H1 (cell line): ENCODE results near the gene KRTAP12-4. TPM values are rescaled to one million over a fixed set of nuclear protein-coding genes. Genes with fewer than 3 reads are reported as not detected.

Experiments
- CTCF ChIA-PET: fragments of 300-600 bp; sonication (Branson Sonifier 250); formaldehyde crosslinking; loops from one replicate; lab custom pipeline; 2021; ENCODE audit not compliant: partially characterized antibody; lab: Charles Lee
- POLR2A ChIA-PET: fragments of 300-600 bp; sonication (Branson Sonifier 250); formaldehyde crosslinking; loops from one replicate; lab custom pipeline; 2021; ENCODE audit warnings: inconsistent platforms; ENCODE audit not compliant: partially characterized antibody; lab: Charles Lee
- DNase-seq, 2 experiments: peaks; one replicate each; pipeline versions ENCODE4 v3.0.0 to v3.0.0-alpha.2; 2010 to 2022; ENCODE audit warnings: low spot score in 2 of 2, low read depth in 1 of 2, mixed read lengths in 1 of 2
- FAIRE-seq: peaks from 2 replicates; lab custom pipeline; 2011; peaks lifted over from hg19 to GRCh38; lab: Jason Lieb, UNC
- H2AFZ ChIP-seq: 2 replicates; pipeline ENCODE4 v1.8.1; 2012; ENCODE audit warnings: low read length, inconsistent platforms
- H2AK5ac ChIP-seq: 2 replicates; pipeline ENCODE4 v1.6.1; 2013; ENCODE audit warnings: low read depth, low read length
- H2BK120ac ChIP-seq: replicated peaks from 2 replicates; pipeline ENCODE3; 2013; ENCODE audit warnings: low read depth, low read length, inconsistent platforms
- H2BK12ac ChIP-seq: 2 replicates; pipeline ENCODE4 v1.6.1; 2013; ENCODE audit warnings: low read depth, low read length
- H2BK15ac ChIP-seq: 2 replicates; pipeline ENCODE4 v1.6.1; 2013; ENCODE audit warnings: low read length
- H2BK20ac ChIP-seq: 2 replicates; pipeline ENCODE4 v1.6.1; 2013; ENCODE audit warnings: low read length
- H2BK5ac ChIP-seq: 2 replicates; pipeline ENCODE4 v1.6.1; 2013; ENCODE audit warnings: low read depth, low read length
- H3K14ac ChIP-seq: 2 replicates; pipeline ENCODE4 v1.6.1; 2013; ENCODE audit warnings: inconsistent platforms; ENCODE audit not compliant: insufficient read length
- H3K18ac ChIP-seq: 2 replicates; pipeline ENCODE4 v1.6.1; 2013; ENCODE audit warnings: low read length; ENCODE audit errors: extremely low read depth
- H3K23ac ChIP-seq: 2 replicates; pipeline ENCODE4 v1.6.1; 2013; ENCODE audit warnings: inconsistent platforms; ENCODE audit not compliant: insufficient read length
- H3K23me2 ChIP-seq: 2 replicates; pipeline ENCODE4 v1.6.1; 2013; ENCODE audit warnings: low read depth, low read length
- H3K27ac ChIP-seq: 2 replicates; pipeline ENCODE4 v1.6.1; 2011; ENCODE audit warnings: low read depth, low read length, inconsistent platforms
- H3K27me3 ChIP-seq, 4 experiments: replicated peaks in 1 of 4; 1 replicate in 1 of 4; 2 replicates in 3 of 4; pipeline versions ENCODE4 v1.6.1 to v1.8.1; 2011 to 2013; ENCODE audit warnings: low read length in 3 of 4, mild to moderate bottlenecking in 3 of 4, inconsistent platforms in 2 of 4, mixed read lengths in 2 of 4, moderate library complexity in 1 of 4; ENCODE audit not compliant: control insufficient read depth in 3 of 4, insufficient read depth in 3 of 4; ENCODE audit errors: extremely low read depth in 1 of 4
- H3K36me3 ChIP-seq, 4 experiments: 2 replicates each; pipeline versions ENCODE4 v1.6.1 to v1.8.1; 2011 to 2013; ENCODE audit warnings: mild to moderate bottlenecking in 4 of 4, low read length in 3 of 4, moderate library complexity in 2 of 4, control low read depth in 1 of 4, inconsistent platforms in 1 of 4; ENCODE audit not compliant: insufficient read depth in 4 of 4, control insufficient read depth in 2 of 4
- H3K4ac ChIP-seq: replicated peaks from 2 replicates; pipeline ENCODE3; 2013; ENCODE audit warnings: low read length, low read depth, mixed read lengths, inconsistent platforms; ENCODE audit not compliant: insufficient read length
- H3K4me1 ChIP-seq, 4 experiments: replicated peaks in 1 of 4; 1 replicate in 1 of 4; 2 replicates in 3 of 4; pipeline versions ENCODE4 v1.6.1 to v1.8.1; 2011 to 2013; ENCODE audit warnings: low read length in 3 of 4, inconsistent platforms in 2 of 4, mixed read lengths in 1 of 4; ENCODE audit not compliant: insufficient read depth in 4 of 4, control insufficient read depth in 3 of 4
- H3K4me2 ChIP-seq, 2 experiments: 2 replicates each; pipeline versions ENCODE4 v1.6.1 to v1.8.1; 2011 to 2013; ENCODE audit warnings: low read depth in 2 of 2, low read length in 2 of 2, control low read depth in 1 of 2, inconsistent platforms in 1 of 2, mild to moderate bottlenecking in 1 of 2; ENCODE audit not compliant: insufficient read depth in 1 of 2
- H3K4me3 ChIP-seq, 4 experiments: fragments of 200-600, 300-600 bp in 1 of 4; sonication (generic), shearing (Covaris generic), sonication (Bioruptor Twin) in 1 of 4; 2 replicates each; pipeline versions ENCODE4 v1.5.1 to v1.8.1; 2011 to 2016; ENCODE audit warnings: low read length in 4 of 4, low read depth in 3 of 4, control low read depth in 2 of 4, inconsistent platforms in 2 of 4, mild to moderate bottlenecking in 2 of 4, mixed read lengths in 1 of 4, moderate library complexity in 1 of 4; ENCODE audit not compliant: insufficient read depth in 2 of 4; ENCODE audit errors: extremely low read depth in 1 of 4
- H3K56ac ChIP-seq: replicated peaks from 2 replicates; pipeline ENCODE3; 2013; ENCODE audit warnings: low read depth, mild to moderate bottlenecking, mixed read lengths, low read length, inconsistent platforms; ENCODE audit not compliant: insufficient read length
- H3K79me1 ChIP-seq: 2 replicates; pipeline ENCODE4 v1.6.1; 2013; ENCODE audit warnings: low read depth, low read length, control low read depth
- H3K79me2 ChIP-seq, 2 experiments: 2 replicates each; pipeline versions ENCODE4 v1.6.1 to v1.8.1; 2012 to 2013; ENCODE audit warnings: low read length in 2 of 2, mild to moderate bottlenecking in 2 of 2, inconsistent platforms in 1 of 2; ENCODE audit not compliant: insufficient read depth in 2 of 2, control insufficient read depth in 1 of 2
- H3K9ac ChIP-seq, 4 experiments: replicated peaks in 1 of 4; 1 replicate in 1 of 4; 2 replicates in 3 of 4; pipeline versions ENCODE4 v1.6.1 to v1.8.1; 2011 to 2013; ENCODE audit warnings: low read depth in 3 of 4, low read length in 3 of 4, control low read depth in 2 of 4, mild to moderate bottlenecking in 2 of 4, moderate library complexity in 2 of 4, inconsistent platforms in 1 of 4; ENCODE audit errors: extremely low read depth in 1 of 4
- H3K9me3 ChIP-seq, 2 experiments: 2 replicates each; pipeline versions ENCODE4 v1.6.1 to v1.8.1; 2012 to 2013; ENCODE audit warnings: mild to moderate bottlenecking in 2 of 2, moderate library complexity in 2 of 2, control low read depth in 1 of 2, inconsistent platforms in 1 of 2, low read depth in 1 of 2, low read length in 1 of 2, mixed read lengths in 1 of 2; ENCODE audit not compliant: insufficient read depth in 2 of 2
- H4K20me1 ChIP-seq, 2 experiments: replicated peaks in 1 of 2; 2 replicates each; pipeline versions ENCODE3 to v1.8.1; 2011 to 2013; ENCODE audit warnings: inconsistent platforms in 2 of 2, low read length in 2 of 2, mild to moderate bottlenecking in 1 of 2; ENCODE audit not compliant: insufficient read depth in 2 of 2, control insufficient read depth in 1 of 2
- H4K5ac ChIP-seq: 2 replicates; pipeline ENCODE4 v1.6.1; 2013; ENCODE audit warnings: low read length, low read depth, mixed read lengths, inconsistent platforms; ENCODE audit not compliant: insufficient read length
- H4K8ac ChIP-seq: 2 replicates; pipeline ENCODE4 v1.8.0; 2013; ENCODE audit warnings: mild to moderate bottlenecking, moderate library complexity, low read length, inconsistent platforms; ENCODE audit not compliant: insufficient read depth; ENCODE audit errors: extremely low read depth
- H4K91ac ChIP-seq: replicated peaks from 2 replicates; pipeline ENCODE3; 2013; ENCODE audit warnings: low read length, mixed read lengths, inconsistent platforms; ENCODE audit not compliant: insufficient read length
- CBX5 ChIP-seq: fragments of 300-800, 300-1000 bp; sonication (generic); IDR thresholded peaks from 2 replicates; pipeline ENCODE4 v1.7.1; 2016; ENCODE audit warnings: antibody characterized with exemption, low read length, low read depth
- CEBPB ChIP-seq: IDR thresholded peaks from 2 replicates; pipeline ENCODE4 v1.6.1; 2012; ENCODE audit warnings: low read depth, low read length
- E2F6 ChIP-seq: IDR thresholded peaks from 2 replicates; pipeline ENCODE4 v1.6.1; 2012; ENCODE audit warnings: inconsistent platforms
- FOSL1 ChIP-seq: IDR thresholded peaks from 2 replicates; pipeline ENCODE4 v1.6.1; 2011; ENCODE audit warnings: mild to moderate bottlenecking, low read depth, low read length, moderate library complexity; ENCODE audit not compliant: insufficient read depth
- GTF2F1 ChIP-seq: IDR thresholded peaks from 2 replicates; pipeline ENCODE4 v1.6.1; 2012; ENCODE audit warnings: low read depth, low read length, improper control_type of control experiment, borderline replicate concordance
- KDM5A ChIP-seq: fragments of 200-600 bp; IDR thresholded peaks from 2 replicates; pipeline ENCODE4 v1.7.1; 2012; ENCODE audit warnings: mild to moderate bottlenecking, low read length, inconsistent platforms, mixed read lengths
- MAFK ChIP-seq: IDR thresholded peaks from 2 replicates; pipeline ENCODE4 v1.6.1; 2012; ENCODE audit warnings: low read depth, mild to moderate bottlenecking, improper control_type of control experiment, low read length
- NANOG ChIP-seq: IDR thresholded peaks from 2 replicates; pipeline ENCODE4 v1.6.1; 2011; ENCODE audit warnings: low read length, low read depth, mild to moderate bottlenecking, inconsistent platforms; ENCODE audit not compliant: insufficient read depth, poor library complexity, severe bottlenecking
- POLR2A ChIP-seq, 2 experiments: IDR thresholded peaks; 1 replicate in 1 of 2; 2 replicates in 1 of 2; pipeline ENCODE4 v1.6.1; 2011; ENCODE audit warnings: low read depth in 2 of 2, low read length in 2 of 2, mild to moderate bottlenecking in 2 of 2; ENCODE audit errors: control extremely low read depth in 1 of 2
- RNF2 ChIP-seq: fragments of 200-900, 300-1000 bp; sonication (generic); IDR thresholded peaks from 2 replicates; pipeline ENCODE4 v1.7.1; 2016; ENCODE audit warnings: borderline replicate concordance, low read depth, mild to moderate bottlenecking, antibody characterized with exemption, low read length; ENCODE audit not compliant: poor library complexity, severe bottlenecking; ENCODE audit errors: missing control alignments
- SIN3A ChIP-seq, 2 experiments: IDR thresholded peaks in 1 of 2; conservative IDR thresholded peaks in 1 of 2; 2 replicates each; pipeline ENCODE4 v1.6.1; 2011 to 2012; ENCODE audit warnings: low read length in 2 of 2, improper control_type of control experiment in 1 of 2, low read depth in 1 of 2, mild to moderate bottlenecking in 1 of 2
- TBP ChIP-seq: IDR thresholded peaks from 2 replicates; pipeline ENCODE4 v1.6.1; 2011; ENCODE audit warnings: low read depth, low read length, improper control_type of control experiment
- TEAD4 ChIP-seq: IDR thresholded peaks from 2 replicates; pipeline ENCODE4 v1.6.1; 2012; ENCODE audit warnings: low read depth, low read length, inconsistent platforms, mixed read lengths
- WGBS, 2 experiments: shearing (Covaris generic) in 1 of 2; methylation state at CpG; one replicate each; pipeline versions ENCODE4 v1.1.6 to v1.1.7; 2013 to 2015; ENCODE audit warnings: low lambda C conversion rate in 2 of 2, mixed read lengths in 2 of 2, inconsistent platforms in 1 of 2, low coverage in 1 of 2, missing lambda C conversion rate in 1 of 2; ENCODE audit not compliant: insufficient replicate concordance in 2 of 2, insufficient coverage in 1 of 2, insufficient read length in 1 of 2; ENCODE audit errors: extremely low coverage in 1 of 2, missing lambda C conversion rate in 1 of 2; 5-methylcytosine and 5-hydroxymethylcytosine counted together
- polyA plus RNA-seq, 7 experiments: library from polyadenylated mRNA; depleted of rRNA in 3 of 7; stranded (reverse) in 5 of 7; unstranded in 2 of 7; fragments of >200 nt in 5 of 7; fragments of 200-250 nt in 2 of 7; gene quantifications; 1 replicate in 5 of 7; 2 replicates in 1 of 7; 4 replicates in 1 of 7; pipeline versions ENCODE4 v1.2.1 to v1.2.3, GENCODE V29; 2011 to 2013; ENCODE audit warnings: missing spikeins in 2 of 7, mixed read lengths in 2 of 7
- total RNA-seq: library from RNA; stranded (reverse); fragmentation: NEBNext Ultra II Directional; extraction: Animal tissue kit (Norgen Biotek cat#: 25700); gene quantifications from 2 replicates; pipeline ENCODE4 v1.2.1, GENCODE V29; 2021

Gene KRTAP12-4
- total and polyA plus RNA-seq, 2 of the 8 experiments (the other 6 are each of a cell fraction or from before 2014, with no cell fraction given): not detected

GRCh38 chr21:44701023-44701400, 46.6 kb upstream of the KRTAP12-4 start:
- Histone ChIP-seq H3K4me2 (no peak overlapping the region), H4K91ac (no peak overlapping the region), H3K36me3 (no peaks in the 10 kb centered on the region), H2AFZ (no peak overlapping the region), H2BK20ac (peak overlapping the region; percentile 75; the same call in 1 of the 2 replicates), H3K9ac (no peak overlapping the region), H2BK5ac (no peak overlapping the region), H3K23ac (no peak overlapping the region), H3K4me3 (no peak overlapping the region), H3K23me2 (peaks cover 3% of the 10 kb centered on the region; the same call in 1 of the 2 replicates), H3K18ac (no peak overlapping the region), H2BK12ac (peak overlapping the region; percentile 96; the same call in 1 of the 2 replicates), H2BK15ac (no peak overlapping the region), H4K5ac (no peak overlapping the region), H3K9me3 (no peaks in the 10 kb centered on the region), H3K56ac (no peak overlapping the region), H3K27ac (no peak overlapping the region), H2BK120ac (no peak overlapping the region), H4K20me1 (peaks cover 0 to 2% of the 10 kb centered on the region in 2 experiments), H3K4ac (no peak overlapping the region), H3K79me2 (no peaks in the 10 kb centered on the region), H3K79me1 (no peaks in the 10 kb centered on the region), H4K8ac (no peak overlapping the region), H3K27me3 (peaks cover 0 to 2% (median under 1%) of the 10 kb centered on the region in 4 experiments; a peak in 3 of 7 replicates), H3K4me1 (peaks cover 3 to 53% (median 44%) of the 10 kb centered on the region in 4 experiments), H3K14ac (no peak overlapping the region), H2AK5ac (peak overlapping the region; percentile 80; the same call in 1 of the 2 replicates)
- FAIRE-seq (no peak), DNase-seq (no peak)
- ChIA-PET CTCF (interaction anchor here (1.1 to 3.1 kb wide), 5 partner anchors 9 to 190 kb away, joined by 3 to 11 read pairs (median 5); partner anchors contain the start of genes KRTAP10-9 and TSPEAR), POLR2A (no interaction called here)
- WGBS, 2 experiments: 84% methylated on average over 14 of the region's 14 CpGs; no CpG with 5 or more reads in 1 of the 2 experiments
- TF ChIP-seq TEAD4: no peak
- no peak for TF ChIP-seq RNF2
- TF ChIP-seq KDM5A: no peak
- TF ChIP-seq FOSL1: no peak
- no peak for TF ChIP-seq NANOG
- no peak for TF ChIP-seq CBX5
- TF ChIP-seq E2F6: no peak
- TF ChIP-seq POLR2A (IDR thresholded peaks at IDR 0.05; ENCODE audit: control extremely low read depth in 1 of 2, low read depth in 2 of 2, low read length in 2 of 2): no peak
- TF ChIP-seq CEBPB: no peak
- TF ChIP-seq SIN3A (conservative IDR thresholded peaks at IDR 0.05 in 1 of 2, IDR thresholded peaks at IDR 0.05 in 1 of 2; ENCODE audit: low read depth in 1 of 2, low read length in 2 of 2): no peak
- TF ChIP-seq TBP: no peak
- no peak for TF ChIP-seq MAFK
- TF ChIP-seq GTF2F1: no peak
